ENCODE measurements around the gene AFG1L. TPM values are rescaled to one million over a fixed set of nuclear protein-coding genes. Genes with fewer than 3 reads are reported as not detected.

AFG1L gene
- total RNA-seq, 1 donor from 2014 or later, result 9.5 TPM

DNA sequence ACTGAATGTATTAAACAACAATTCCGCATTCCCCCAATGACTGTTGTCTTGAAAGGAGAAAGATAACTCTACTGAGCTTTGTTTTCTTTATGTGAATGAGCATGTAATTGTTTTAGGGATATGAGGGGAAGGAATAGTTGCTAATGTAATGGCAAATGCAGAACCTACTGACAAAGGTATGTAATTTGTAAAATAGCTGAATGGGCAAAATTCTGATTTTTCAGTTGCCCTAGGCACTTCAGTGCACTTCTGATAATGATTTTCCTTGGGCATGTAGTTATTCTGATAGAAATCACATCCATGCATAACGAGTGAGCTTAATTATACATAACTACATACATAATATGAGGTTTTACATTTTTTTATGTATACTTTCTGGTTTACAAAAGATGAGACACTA lies 212.5 kb downstream of the AFG1L start:
- H3K4me3 Mint-ChIP-seq (ENCODE audit: unreplicated experiment), result no peak overlapping the region
- H3K36me3 Mint-ChIP-seq (ENCODE audit: unreplicated experiment), result peaks cover 6% of the 10 kb centered on the region
- no peak overlapping the region for H3K27ac Mint-ChIP-seq (ENCODE audit: unreplicated experiment)
- DNase-seq (ENCODE audit: extremely low spot score, unreplicated experiment), result no peak
- no peaks in the 10 kb centered on the region for H3K9me3 Mint-ChIP-seq (ENCODE audit: unreplicated experiment)
- H3K4me1 Mint-ChIP-seq (ENCODE audit: unreplicated experiment), result no peaks in the 10 kb centered on the region
- TF ChIP-seq, protein P1, sequence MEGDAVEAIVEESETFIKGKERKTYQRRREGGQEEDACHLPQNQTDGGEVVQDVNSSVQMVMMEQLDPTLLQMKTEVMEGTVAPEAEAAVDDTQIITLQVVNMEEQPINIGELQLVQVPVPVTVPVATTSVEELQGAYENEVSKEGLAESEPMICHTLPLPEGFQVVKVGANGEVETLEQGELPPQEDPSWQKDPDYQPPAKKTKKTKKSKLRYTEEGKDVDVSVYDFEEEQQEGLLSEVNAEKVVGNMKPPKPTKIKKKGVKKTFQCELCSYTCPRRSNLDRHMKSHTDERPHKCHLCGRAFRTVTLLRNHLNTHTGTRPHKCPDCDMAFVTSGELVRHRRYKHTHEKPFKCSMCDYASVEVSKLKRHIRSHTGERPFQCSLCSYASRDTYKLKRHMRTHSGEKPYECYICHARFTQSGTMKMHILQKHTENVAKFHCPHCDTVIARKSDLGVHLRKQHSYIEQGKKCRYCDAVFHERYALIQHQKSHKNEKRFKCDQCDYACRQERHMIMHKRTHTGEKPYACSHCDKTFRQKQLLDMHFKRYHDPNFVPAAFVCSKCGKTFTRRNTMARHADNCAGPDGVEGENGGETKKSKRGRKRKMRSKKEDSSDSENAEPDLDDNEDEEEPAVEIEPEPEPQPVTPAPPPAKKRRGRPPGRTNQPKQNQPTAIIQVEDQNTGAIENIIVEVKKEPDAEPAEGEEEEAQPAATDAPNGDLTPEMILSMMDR (IDR thresholded peaks at IDR 0.05), result no peak
- no peaks in the 10 kb centered on the region for H3K27me3 Mint-ChIP-seq (ENCODE audit: unreplicated experiment)

DNA sequence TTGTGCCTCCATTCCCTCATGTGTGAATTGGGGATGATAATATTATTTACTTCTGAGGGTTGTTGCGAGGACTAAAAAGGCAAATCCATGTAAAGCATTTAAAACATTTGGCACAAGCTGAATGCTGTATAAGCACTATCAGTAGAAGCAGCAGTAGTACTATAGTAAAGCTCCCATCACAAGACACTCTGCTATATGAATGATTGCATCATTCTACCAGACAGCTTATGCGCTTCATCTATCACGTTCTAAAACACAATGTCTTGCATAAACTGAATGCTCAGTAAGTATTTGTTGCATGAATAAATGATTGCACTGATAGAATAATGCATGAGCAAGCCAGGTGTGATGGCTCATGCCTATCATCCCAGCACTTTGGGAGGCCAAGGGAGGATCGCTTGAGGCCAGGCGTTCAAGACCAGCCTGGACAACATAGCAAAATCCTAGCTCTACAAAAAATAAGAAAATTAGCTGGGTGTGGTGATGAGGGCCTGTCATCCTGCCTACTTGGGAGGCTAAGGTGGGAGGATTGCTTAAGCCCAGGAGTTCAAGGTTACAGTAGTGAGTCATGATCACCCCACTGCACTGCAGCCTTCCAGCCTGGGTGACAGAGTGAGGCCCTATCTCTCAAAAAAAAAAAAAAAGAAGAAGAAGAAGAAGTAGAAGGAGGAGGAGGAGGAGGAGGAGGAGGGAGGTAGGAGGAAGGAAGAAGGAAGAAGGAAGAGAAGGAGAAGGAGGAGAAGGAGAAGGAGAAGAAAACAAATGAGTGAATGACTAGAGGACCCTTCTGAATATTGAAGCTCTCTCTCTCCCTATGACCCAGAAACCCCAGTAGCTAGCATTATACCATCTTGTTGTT lies 215.8 kb downstream of the AFG1L start:
- peaks cover 12% of the 10 kb centered on the region for H3K36me3 Mint-ChIP-seq (ENCODE audit: unreplicated experiment)
- no peaks in the 10 kb centered on the region for H3K27me3 Mint-ChIP-seq (ENCODE audit: unreplicated experiment)
- no peak for DNase-seq (ENCODE audit: extremely low spot score, unreplicated experiment)
- H3K4me1 Mint-ChIP-seq (ENCODE audit: unreplicated experiment), result no peaks in the 10 kb centered on the region
- H3K4me3 Mint-ChIP-seq (ENCODE audit: unreplicated experiment), result no peak overlapping the region
- H3K9me3 Mint-ChIP-seq (ENCODE audit: unreplicated experiment), result no peaks in the 10 kb centered on the region
- TF ChIP-seq, protein P1 (IDR thresholded peaks at IDR 0.05), result no peak
- H3K27ac Mint-ChIP-seq (ENCODE audit: unreplicated experiment), result no peak overlapping the region

DNA sequence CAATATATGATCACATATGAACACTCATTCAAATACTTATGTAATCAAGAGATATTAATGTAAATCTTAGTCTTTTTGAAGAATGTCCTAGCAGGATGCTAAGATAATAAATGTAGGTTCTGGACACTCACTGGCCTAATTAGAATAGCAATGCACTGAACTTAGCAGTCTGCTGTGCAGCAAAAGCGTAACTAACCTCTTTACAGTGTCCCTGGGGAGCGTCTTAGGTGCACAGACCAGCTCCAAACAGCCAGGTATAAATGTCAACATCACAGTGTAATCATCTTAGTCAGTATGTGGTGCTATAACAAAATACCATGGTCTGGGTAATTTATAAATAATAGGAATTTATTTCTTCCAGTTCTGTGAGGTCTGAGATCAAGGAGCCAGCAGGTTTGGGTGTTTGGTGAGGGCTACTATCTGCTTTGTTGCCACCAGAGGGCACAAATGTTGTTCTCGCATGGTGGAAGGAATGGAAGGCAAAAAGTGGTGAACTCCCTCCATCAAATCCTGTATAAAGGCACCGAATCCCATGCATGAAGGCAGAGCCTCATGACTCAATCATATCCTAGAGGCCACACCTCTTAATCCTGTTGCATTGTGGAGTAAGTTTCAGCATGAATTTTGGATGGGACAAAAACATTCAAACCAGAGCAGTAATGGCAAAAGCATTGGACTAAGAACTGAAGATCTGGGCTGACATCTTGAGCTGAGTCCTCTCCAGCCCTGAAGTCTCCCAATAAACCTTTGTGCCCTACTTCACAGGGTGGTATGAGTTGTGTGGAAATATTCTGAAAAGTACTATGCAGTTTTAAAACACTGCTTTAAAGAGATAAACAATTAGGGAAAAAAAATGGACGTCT lies 224.1 kb downstream of the AFG1L start:
- H3K4me1 Mint-ChIP-seq (ENCODE audit: unreplicated experiment), result peaks cover 2% of the 10 kb centered on the region
- H3K4me3 Mint-ChIP-seq (ENCODE audit: unreplicated experiment), result no peak overlapping the region
- no peaks in the 10 kb centered on the region for H3K27me3 Mint-ChIP-seq (ENCODE audit: unreplicated experiment)
- no peaks in the 10 kb centered on the region for H3K9me3 Mint-ChIP-seq (ENCODE audit: unreplicated experiment)
- H3K27ac Mint-ChIP-seq (ENCODE audit: unreplicated experiment), result no peak overlapping the region
- DNase-seq (ENCODE audit: extremely low spot score, unreplicated experiment), result no peak
- peaks cover 7% of the 10 kb centered on the region for H3K36me3 Mint-ChIP-seq (ENCODE audit: unreplicated experiment)
- TF ChIP-seq, protein P1 (IDR thresholded peaks at IDR 0.05), result peak; percentile 51

DNA sequence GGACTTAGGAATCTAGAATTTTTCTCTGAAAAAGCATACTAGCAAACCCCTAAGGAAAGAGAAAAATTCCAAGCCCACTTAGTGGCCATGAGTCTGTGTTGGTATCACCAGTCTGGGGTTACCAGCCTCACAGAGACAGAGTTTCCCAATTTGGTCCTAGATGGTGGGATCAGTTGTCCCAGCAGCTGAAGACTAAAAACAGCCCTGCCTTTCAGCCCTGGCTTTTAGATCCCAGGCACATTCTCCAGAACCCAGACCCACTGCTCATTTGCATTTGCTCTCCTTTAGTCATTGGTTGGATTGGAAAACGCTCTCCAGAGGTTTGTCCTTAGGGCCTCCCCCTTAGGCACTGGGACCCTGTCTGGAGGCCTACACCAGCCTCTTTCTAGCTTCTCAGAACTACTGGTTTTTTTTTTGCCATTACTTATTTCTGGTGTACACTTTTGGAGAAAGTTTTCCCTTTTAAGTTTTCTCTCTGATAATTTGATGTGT lies 226.8 kb downstream of the AFG1L start:
- TF ChIP-seq, protein P1 (IDR thresholded peaks at IDR 0.05), result no peak
- H3K27ac Mint-ChIP-seq (ENCODE audit: unreplicated experiment), result no peak overlapping the region

DNA sequence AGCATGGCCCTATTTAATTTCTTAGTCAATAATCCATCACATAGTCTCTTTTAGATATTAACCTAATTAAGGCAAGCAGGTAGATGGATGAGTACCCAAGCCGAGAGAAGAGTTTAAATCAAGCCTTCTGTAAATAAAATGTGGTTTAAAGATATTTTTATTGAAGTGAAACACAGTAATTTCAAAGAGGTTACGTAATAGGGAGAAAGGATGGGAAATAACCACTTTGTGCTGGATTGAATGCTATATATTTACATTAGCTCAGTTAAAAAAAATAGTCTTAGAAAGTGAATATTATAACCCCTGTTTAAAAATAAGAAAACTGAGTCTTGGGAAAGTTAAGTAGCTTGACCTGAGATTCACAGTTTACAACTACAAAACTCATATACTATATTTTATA lies 228.8 kb downstream of the AFG1L start:
- Mint-ChIP-seq H3K4me1 (ENCODE audit: unreplicated experiment) (peaks cover 12% of the 10 kb centered on the region), H3K27ac (ENCODE audit: unreplicated experiment) (no peak overlapping the region), H3K4me3 (ENCODE audit: unreplicated experiment) (no peak overlapping the region), H3K9me3 (ENCODE audit: unreplicated experiment) (no peaks in the 10 kb centered on the region), H3K36me3 (ENCODE audit: unreplicated experiment) (peaks cover 5% of the 10 kb centered on the region), H3K27me3 (ENCODE audit: unreplicated experiment) (no peaks in the 10 kb centered on the region)
- TF ChIP-seq, protein P1 (IDR thresholded peaks at IDR 0.05), result no peak
- DNase-seq (ENCODE audit: extremely low spot score, unreplicated experiment), result no peak

More for the DNA sequence above, 226.8 kb downstream of the AFG1L start:
- no peak for DNase-seq (ENCODE audit: extremely low spot score, unreplicated experiment)
- H3K4me1 Mint-ChIP-seq (ENCODE audit: unreplicated experiment), result peaks cover 12% of the 10 kb centered on the region
- H3K36me3 Mint-ChIP-seq (ENCODE audit: unreplicated experiment), result peaks cover 5% of the 10 kb centered on the region
- H3K27me3 Mint-ChIP-seq (ENCODE audit: unreplicated experiment), result no peaks in the 10 kb centered on the region
- no peak overlapping the region for H3K4me3 Mint-ChIP-seq (ENCODE audit: unreplicated experiment)
- no peaks in the 10 kb centered on the region for H3K9me3 Mint-ChIP-seq (ENCODE audit: unreplicated experiment)
